ENCODE results near the gene MND1. TPM values are rescaled to one million over a fixed set of nuclear protein-coding genes. Genes with fewer than 3 reads are reported as not detected.

Gene MND1
- total RNA-seq, 1 experiment from 2014 or later: 21.8 TPM

- Mint-ChIP-seq H3K36me3 (ENCODE audit: insufficient read depth, unreplicated experiment) (peaks cover 6% of the 10 kb centered on the region), H3K4me1 (ENCODE audit: low read depth, unreplicated experiment) (no peaks in the 10 kb centered on the region), H3K9me3 (ENCODE audit: unreplicated experiment) (no peaks in the 10 kb centered on the region), H3K27ac (ENCODE audit: unreplicated experiment) (no peak overlapping the region), H3K4me3 (ENCODE audit: unreplicated experiment) (no peak overlapping the region), H3K27me3 (ENCODE audit: insufficient read depth, unreplicated experiment) (no peaks in the 10 kb centered on the region)
- CTCF ChIA-PET: no interaction called here
- POLR2A ChIA-PET: interaction anchor here (0.6 kb wide), 1 partner anchor 21 kb away, joined by 3 read pairs; no protein-coding TSS in a partner anchor
- TF ChIP-seq CTCF (IDR thresholded peaks at IDR 0.05; ENCODE audit: insufficient read depth in 1 of 2, low read depth in 1 of 2, low read length in 1 of 2, severe bottlenecking in 1 of 2, unreplicated experiment in 1 of 2): no peak
- DNase-seq: no peak
- no peaks in the 10 kb centered on the region for H3K9me3 ChIP-seq
- no peaks in the 10 kb centered on the region for H3K36me3 ChIP-seq (ENCODE audit: control insufficient read depth, insufficient read depth, low read length)
- H3K27me3 ChIP-seq (replicated peaks; ENCODE audit: control insufficient read depth, insufficient read depth, low read length): no peaks in the 10 kb centered on the region
- no TSS peak for BruUV-seq (replicated peaks)
- H3K4me1 ChIP-seq: no peaks in the 10 kb centered on the region
- intact Hi-C loops (cut with micrococcal nuclease; ENCODE audit: unreplicated experiment): no loop called here
- H3K4me3 ChIP-seq (ENCODE audit: low read depth, low read length): no peak overlapping the region
Observed at GRCh38 chr4:153403726-153404125, 59.2 kb downstream of the MND1 start.

GRCh38 chr4:153407906-153408305 lies 63.4 kb downstream of the MND1 start:
- H3K36me3 Mint-ChIP-seq (ENCODE audit: insufficient read depth, unreplicated experiment): peaks cover 6% of the 10 kb centered on the region

GRCh38 chr4:153408932-153409331 lies 64.4 kb downstream of the MND1 start:
- POLR2A ChIA-PET: no interaction called here
- no peaks in the 10 kb centered on the region for H3K4me1 ChIP-seq
- Mint-ChIP-seq H3K27me3 (ENCODE audit: insufficient read depth, unreplicated experiment) (no peaks in the 10 kb centered on the region), H3K27ac (ENCODE audit: unreplicated experiment) (no peak overlapping the region), H3K36me3 (ENCODE audit: insufficient read depth, unreplicated experiment) (peaks cover 6% of the 10 kb centered on the region), H3K9me3 (ENCODE audit: unreplicated experiment) (no peaks in the 10 kb centered on the region), H3K4me3 (ENCODE audit: unreplicated experiment) (no peak overlapping the region), H3K4me1 (ENCODE audit: low read depth, unreplicated experiment) (no peaks in the 10 kb centered on the region)
- no peak for DNase-seq
- TF ChIP-seq CTCF (IDR thresholded peaks at IDR 0.05; ENCODE audit: insufficient read depth in 1 of 2, low read depth in 1 of 2, low read length in 1 of 2, severe bottlenecking in 1 of 2, unreplicated experiment in 1 of 2): no peak
- BruUV-seq (replicated peaks): no TSS peak
- intact Hi-C loops (cut with micrococcal nuclease; ENCODE audit: unreplicated experiment): no loop called here
- CTCF ChIA-PET: no interaction called here
- no peaks in the 10 kb centered on the region for H3K27me3 ChIP-seq (replicated peaks; ENCODE audit: control insufficient read depth, insufficient read depth, low read length)
- H3K4me3 ChIP-seq (ENCODE audit: low read depth, low read length): no peak overlapping the region
- H3K9me3 ChIP-seq: no peaks in the 10 kb centered on the region
- no peaks in the 10 kb centered on the region for H3K36me3 ChIP-seq (ENCODE audit: control insufficient read depth, insufficient read depth, low read length)

More at GRCh38 chr4:153407906-153408305, 63.4 kb downstream of the MND1 start:
- H3K27me3 Mint-ChIP-seq (ENCODE audit: insufficient read depth, unreplicated experiment): no peaks in the 10 kb centered on the region
- intact Hi-C loops (cut with micrococcal nuclease; ENCODE audit: unreplicated experiment): no loop called here
- no peak for DNase-seq
- no TSS peak for BruUV-seq (replicated peaks)
- Histone ChIP-seq H3K36me3 (ENCODE audit: control insufficient read depth, insufficient read depth, low read length) (no peaks in the 10 kb centered on the region), H3K27me3 (replicated peaks; ENCODE audit: control insufficient read depth, insufficient read depth, low read length) (no peaks in the 10 kb centered on the region), H3K9me3 (no peaks in the 10 kb centered on the region), H3K4me3 (ENCODE audit: low read depth, low read length) (no peak overlapping the region), H3K4me1 (no peaks in the 10 kb centered on the region)
- CTCF ChIA-PET: no interaction called here
- no peak overlapping the region for H3K27ac Mint-ChIP-seq (ENCODE audit: unreplicated experiment)
- no peak overlapping the region for H3K4me3 Mint-ChIP-seq (ENCODE audit: unreplicated experiment)
- H3K9me3 Mint-ChIP-seq (ENCODE audit: unreplicated experiment): no peaks in the 10 kb centered on the region
- no peaks in the 10 kb centered on the region for H3K4me1 Mint-ChIP-seq (ENCODE audit: low read depth, unreplicated experiment)
- TF ChIP-seq CTCF (IDR thresholded peaks at IDR 0.05; ENCODE audit: insufficient read depth in 1 of 2, low read depth in 1 of 2, low read length in 1 of 2, severe bottlenecking in 1 of 2, unreplicated experiment in 1 of 2): no peak
- POLR2A ChIA-PET: no interaction called here
